WTC11 (cell line): ENCODE results near the gene PHLDB2. TPM values are rescaled to one million over a fixed set of nuclear protein-coding genes. Genes with fewer than 3 reads are reported as not detected.

Experiments used
- ATAC-seq: fragments of 200-7000 bp; cut with Tn5 transposase; 2 replicates; pipeline ENCODE4 v1.10.0; 2021; ENCODE audit warnings: mild to moderate bottlenecking, moderate library complexity
- Bru-seq: library from RNA; stranded (reverse); fragments of 400-500 nt; gene quantifications from one replicate; lab custom pipeline; 2021; lab: Mats Ljungman, UMichigan
- CTCF ChIA-PET: fragments of 300-600 bp; sonication (Branson Sonifier 250); formaldehyde crosslinking; loops from one replicate; lab custom pipeline; 2021; ENCODE audit warnings: antibody characterized with exemption; lab: Charles Lee
- POLR2A ChIA-PET: fragments of 350-600 bp; sonication (Branson Sonifier 250); formaldehyde crosslinking; loops from one replicate; lab custom pipeline; 2021; ENCODE audit warnings: antibody characterized with exemption; lab: Charles Lee
- DNase-seq: peaks from one replicate; pipeline ENCODE4 v3.0.0; 2021; ENCODE audit warnings: low spot score
- H3K27ac Mint-ChIP-seq: 2 replicates; pipeline ENCODE4 v1.8.0; 2021; ENCODE audit warnings: mixed read lengths
- H3K27me3 Mint-ChIP-seq: 2 replicates; pipeline ENCODE4 v1.8.0; 2021; ENCODE audit warnings: low read depth, mild to moderate bottlenecking, moderate library complexity, mixed read lengths
- H3K36me3 Mint-ChIP-seq: 2 replicates; pipeline ENCODE4 v1.8.0; 2021; ENCODE audit warnings: mixed read lengths
- H3K4me1 Mint-ChIP-seq: 2 replicates; pipeline ENCODE4 v1.8.0; 2022; ENCODE audit warnings: mixed read lengths
- H3K4me3 Mint-ChIP-seq: 2 replicates; pipeline ENCODE4 v1.8.0; 2021; ENCODE audit warnings: mild to moderate bottlenecking, moderate library complexity, mixed read lengths
- H3K9me3 Mint-ChIP-seq: 2 replicates; pipeline ENCODE4 v1.8.0; 2021; ENCODE audit warnings: mixed read lengths
- E2F5 ChIP-seq: sonication (generic); formaldehyde crosslinking; IDR thresholded peaks from 2 replicates; pipeline ENCODE4 v1.8.1; 2022; ENCODE audit warnings: mild to moderate bottlenecking, moderate library complexity, missing genetic modification reagents
- ERG ChIP-seq: fragments of 250-450 bp; sonication (Bioruptor Pico); IDR thresholded peaks from 2 replicates; pipeline ENCODE4 v1.8.0; 2021; ENCODE audit warnings: mild to moderate bottlenecking
- FOXK1 ChIP-seq: sonication (generic); formaldehyde crosslinking; IDR thresholded peaks from 2 replicates; pipeline ENCODE4 v1.8.0; 2022; ENCODE audit warnings: mild to moderate bottlenecking, moderate library complexity, missing genetic modification reagents
- FOXP1 ChIP-seq: sonication (generic); formaldehyde crosslinking; IDR thresholded peaks from 2 replicates; pipeline ENCODE4 v1.8.0; 2022; ENCODE audit warnings: missing genetic modification reagents, mild to moderate bottlenecking, moderate library complexity, borderline replicate concordance
- FOXP4 ChIP-seq: sonication (generic); formaldehyde crosslinking; IDR thresholded peaks from 2 replicates; pipeline ENCODE4 v1.8.0; 2022; ENCODE audit warnings: mild to moderate bottlenecking, missing genetic modification reagents
- GTF2I ChIP-seq: fragments of 250-450 bp; sonication (Bioruptor Pico); conservative IDR thresholded peaks from 2 replicates; pipeline ENCODE4 v1.4.0; 2021; ENCODE audit warnings: mild to moderate bottlenecking
- HMGXB4 ChIP-seq: sonication (generic); formaldehyde crosslinking; IDR thresholded peaks from 2 replicates; pipeline ENCODE4 v1.8.1; 2023; ENCODE audit warnings: mild to moderate bottlenecking, moderate library complexity, missing genetic modification reagents
- MYBL2 ChIP-seq: sonication (generic); formaldehyde crosslinking; IDR thresholded peaks from 2 replicates; pipeline ENCODE4 v1.8.1; 2023; ENCODE audit warnings: mild to moderate bottlenecking, moderate library complexity, missing genetic modification reagents
- NFATC4 ChIP-seq: fragments of 250-450 bp; sonication (Bioruptor Pico); IDR thresholded peaks from 2 replicates; pipeline ENCODE4 v1.9.0; 2021; ENCODE audit warnings: mild to moderate bottlenecking
- NR1H2 ChIP-seq: sonication (generic); formaldehyde crosslinking; IDR thresholded peaks from 2 replicates; pipeline ENCODE4 v1.9.0; 2021; ENCODE audit warnings: mild to moderate bottlenecking, moderate library complexity, missing genetic modification reagents
- OVOL2 ChIP-seq: fragments of 250-450 bp; sonication (Bioruptor Pico); IDR thresholded peaks from 2 replicates; pipeline ENCODE4 v1.9.0; 2021; ENCODE audit warnings: mild to moderate bottlenecking, borderline replicate concordance
- RORB ChIP-seq: fragments of 250-450 bp; sonication (Bioruptor Pico); IDR thresholded peaks from 2 replicates; pipeline ENCODE4 v1.9.0; 2021; ENCODE audit warnings: mild to moderate bottlenecking
- SMAD3 ChIP-seq: sonication (generic); formaldehyde crosslinking; IDR thresholded peaks from 2 replicates; pipeline ENCODE4 v1.8.0; 2022; ENCODE audit warnings: missing genetic modification reagents, mild to moderate bottlenecking, borderline replicate concordance
- SP1 ChIP-seq: sonication (generic); formaldehyde crosslinking; conservative IDR thresholded peaks from 2 replicates; pipeline ENCODE4 v1.8.1; 2022; ENCODE audit warnings: missing genetic modification reagents
- TEAD1 ChIP-seq: sonication (generic); formaldehyde crosslinking; IDR thresholded peaks from 2 replicates; pipeline ENCODE4 v1.8.0; 2022; ENCODE audit warnings: mild to moderate bottlenecking, missing genetic modification reagents
- ZBTB43 ChIP-seq: sonication (generic); formaldehyde crosslinking; IDR thresholded peaks from 2 replicates; pipeline ENCODE4 v1.8.1; 2023; ENCODE audit warnings: mild to moderate bottlenecking, missing genetic modification reagents
- ZNF121 ChIP-seq: sonication (generic); formaldehyde crosslinking; IDR thresholded peaks from 2 replicates; pipeline ENCODE4 v1.8.0; 2023; ENCODE audit warnings: missing genetic modification reagents
- ZNF219 ChIP-seq: sonication (generic); formaldehyde crosslinking; IDR thresholded peaks from 2 replicates; pipeline ENCODE4 v1.8.0; 2023; ENCODE audit warnings: missing genetic modification reagents, mild to moderate bottlenecking, borderline replicate concordance
- ZNF232 ChIP-seq: sonication (generic); formaldehyde crosslinking; IDR thresholded peaks from 2 replicates; pipeline ENCODE4 v1.8.0; 2022; ENCODE audit warnings: mild to moderate bottlenecking, missing genetic modification reagents
- ZNF281 ChIP-seq: sonication (generic); formaldehyde crosslinking; IDR thresholded peaks from 2 replicates; pipeline ENCODE4 v1.8.0; 2023; ENCODE audit warnings: mild to moderate bottlenecking, missing genetic modification reagents
- ZNF317 ChIP-seq: sonication (generic); formaldehyde crosslinking; IDR thresholded peaks from 2 replicates; pipeline ENCODE4 v1.8.1; 2023; ENCODE audit warnings: low read depth, mild to moderate bottlenecking, moderate library complexity, missing genetic modification reagents, borderline replicate concordance
- ZNF512 ChIP-seq: sonication (generic); formaldehyde crosslinking; IDR thresholded peaks from 2 replicates; pipeline ENCODE4 v1.8.1; 2022; ENCODE audit warnings: missing genetic modification reagents, borderline replicate concordance
- long read RNA-seq, 3 experiments: library from RNA in 1 of 3; library from capped mRNA in 1 of 3; library from polyadenylated mRNA in 1 of 3; unstranded in 2 of 3; stranded (forward) in 1 of 3; transcript quantifications; one replicate each; pipeline ENCODE4 v2.0.0, GENCODE V29; 2021
- total RNA-seq: library from RNA; stranded (reverse); gene quantifications from 3 replicates; pipeline ENCODE4 v1.2.3, GENCODE V29; 2021

The PHLDB2 gene
- 23.5 to 40.3 TPM (median 24.9 TPM) in 3 replicates for total RNA-seq
- Bru-seq, nascent RNA = percentile 77 among the genes with signal in this experiment
- long read RNA-seq, experiment 1, full-length matches to known transcripts = 61 of 170 reads
- long read RNA-seq, experiment 1, partial matches to known transcripts = 49 of 170 reads
- long read RNA-seq, experiment 1, other reads (novel, unspliced or antisense) = 60 of 170 reads
- long read RNA-seq, experiment 2, full-length matches to known transcripts = 4 of 31 reads
- long read RNA-seq, experiment 2, partial matches to known transcripts = 9 of 31 reads
- long read RNA-seq, experiment 2, other reads (novel, unspliced or antisense) = 18 of 31 reads
- long read RNA-seq, experiment 3, partial matches to known transcripts = 2 of 6 reads
- long read RNA-seq, experiment 3, other reads (novel, unspliced or antisense) = 3 of 6 reads

GRCh38 chr3:111859061-111859973 lies at the start of gene PHLDB2:
PHLDB2 (plus strand) TSS chr3:111859265; CDS start chr3:111884078, 24,813 bp downstream.
- ATAC-seq (peak; percentile 84), DNase-seq (peak; percentile 93)
- peak within 1 kb of the TSS; percentile 96 for H3K4me3 Mint-ChIP-seq
- CTCF ChIA-PET = interaction anchor here (0.6 to 3.3 kb wide), 26 partner anchors 11 to 190 kb away, joined by 3 to 33 read pairs (median 4); partner anchors contain the start of gene ABHD10
- H3K36me3 Mint-ChIP-seq = no peaks in the 10 kb centered on the region
- H3K27ac Mint-ChIP-seq = peak within 1 kb of the TSS; percentile 95
- H3K9me3 Mint-ChIP-seq = no peaks in the 10 kb centered on the region
- POLR2A ChIA-PET = interaction anchor here (0.9 to 1.1 kb wide), 2 partner anchors 11 to 60 kb away, joined by 3 read pairs; no protein-coding TSS in a partner anchor
- peaks cover 56% of the 10 kb centered on the region for H3K4me1 Mint-ChIP-seq
- H3K27me3 Mint-ChIP-seq = peaks cover 23% of the 10 kb centered on the region
- TF ChIP-seq NFATC4 (CRISPR knock-in tag) (no peak), ZNF317 (CRISPR knock-in tag) (0 out of 2 replicates have a peak, but pooled peaks have one; percentile 17), NR1H2 (CRISPR knock-in tag) (no peak), ZNF121 (CRISPR knock-in tag) (no peak), SP1 (CRISPR knock-in tag) (peak; percentile 73), ZNF232 (0 out of 2 replicates have a peak, but pooled peaks have one; percentile 21), FOXP1 (CRISPR knock-in tag) (peak; percentile 88; the same call in 1 of the 2 replicates), OVOL2 (CRISPR knock-in tag) (no peak), FOXK1 (CRISPR knock-in tag) (peak; percentile 55; the same call in 1 of the 2 replicates), RORB (CRISPR knock-in tag) (no peak), FOXP4 (CRISPR knock-in tag) (no peak), ERG (CRISPR knock-in tag) (no peak), HMGXB4 (peak; percentile 51), SMAD3 (CRISPR knock-in tag) (peak; percentile 58; the same call in 1 of the 2 replicates), TEAD1 (CRISPR knock-in tag) (peak; percentile 68; the same call in 1 of the 2 replicates), ZNF281 (CRISPR knock-in tag) (no peak), ZNF512 (CRISPR knock-in tag) (no peak), GTF2I (no peak), ZBTB43 (no peak), ZNF219 (no peak), MYBL2 (CRISPR knock-in tag) (0 out of 2 replicates have a peak, but pooled peaks have one; percentile 55), E2F5 (CRISPR knock-in tag) (0 out of 2 replicates have a peak, but pooled peaks have one; percentile 23)
